ENCODE data around the gene NTSR1.

Gene NTSR1

DNA sequence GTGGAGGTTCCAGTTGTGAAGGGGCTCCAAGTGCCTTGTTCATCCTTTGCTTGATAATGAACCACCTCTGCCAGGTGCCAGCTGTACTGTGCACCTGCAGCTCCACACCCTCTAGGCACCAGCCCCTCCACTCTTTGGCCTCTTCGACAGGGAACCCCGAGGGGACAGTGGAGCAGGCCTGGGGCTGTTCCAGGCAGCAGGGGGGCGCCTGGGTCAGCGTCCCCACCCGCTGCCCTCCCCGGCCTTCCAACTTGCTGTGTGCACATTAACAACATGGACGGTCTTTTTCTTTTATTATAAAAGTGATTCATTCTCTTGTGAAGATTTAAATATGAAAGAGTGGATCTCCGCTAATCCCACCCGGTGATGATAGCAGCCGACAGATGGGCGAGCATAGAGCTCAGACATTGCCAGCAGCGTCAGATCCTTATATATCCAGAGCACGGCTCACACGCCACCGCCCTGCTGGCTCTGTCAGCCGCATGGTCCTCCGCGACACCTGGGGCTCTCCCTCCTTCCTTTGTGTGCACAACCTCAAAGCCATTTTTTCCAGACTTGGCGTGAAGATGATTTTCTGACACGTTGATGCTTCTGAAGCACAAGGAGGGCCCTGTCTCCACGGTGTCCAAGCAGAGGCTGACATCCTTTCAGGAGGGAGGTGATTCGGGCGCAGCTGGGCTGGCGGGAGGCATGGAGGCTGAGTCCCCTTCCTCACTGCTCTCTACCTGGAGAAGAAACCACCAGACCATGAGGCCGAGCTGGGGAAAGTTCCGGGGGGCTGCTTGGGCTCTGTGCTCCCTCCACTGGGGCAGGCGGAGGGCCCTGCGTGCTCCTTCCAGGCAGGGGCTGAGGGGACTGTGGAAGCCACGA, 65.4 kb downstream of the NTSR1 start:
- DNase-seq: no peak

DNA sequence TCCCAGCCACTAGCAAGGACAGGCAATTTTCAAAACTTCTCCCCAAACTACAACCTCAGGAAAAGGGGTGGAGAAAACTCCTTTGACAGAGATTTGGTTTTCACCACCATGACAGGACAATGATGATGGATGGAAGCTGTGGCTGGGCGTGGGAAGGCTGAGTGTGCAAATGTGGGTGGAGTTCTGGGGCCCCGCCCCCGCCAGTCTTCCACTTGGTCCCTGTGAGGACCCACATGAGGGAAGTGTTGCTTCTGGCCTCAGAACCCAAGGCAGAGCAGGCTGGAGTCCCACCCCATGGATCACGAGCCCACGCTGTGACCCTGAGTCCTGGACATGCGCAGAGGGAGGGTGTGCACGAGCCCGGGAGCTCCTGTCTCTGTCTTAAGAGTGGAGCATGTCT, 66.1 kb downstream of the NTSR1 start:
- DNase-seq: no peak

DNA sequence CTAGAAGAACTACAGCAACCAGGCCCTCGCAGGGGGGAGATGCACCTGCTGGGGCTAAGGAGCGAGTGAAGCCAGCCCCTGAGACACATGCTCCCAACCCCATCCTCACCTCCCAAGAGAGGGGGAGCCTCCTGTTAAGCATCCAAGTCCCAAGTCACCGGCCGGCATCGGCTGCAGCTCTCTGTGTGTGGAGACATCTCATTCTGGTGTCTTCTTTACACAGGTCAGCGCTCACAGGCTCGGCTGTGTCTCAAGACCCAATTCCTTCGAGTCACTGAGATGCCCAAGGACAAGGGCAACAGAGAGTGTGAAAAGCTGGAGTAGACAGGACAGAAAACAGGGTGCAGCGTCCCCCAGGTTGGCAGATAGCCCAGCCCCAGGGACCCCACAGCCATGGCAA, 66.6 kb downstream of the NTSR1 start:
- DNase-seq: no peak

DNA sequence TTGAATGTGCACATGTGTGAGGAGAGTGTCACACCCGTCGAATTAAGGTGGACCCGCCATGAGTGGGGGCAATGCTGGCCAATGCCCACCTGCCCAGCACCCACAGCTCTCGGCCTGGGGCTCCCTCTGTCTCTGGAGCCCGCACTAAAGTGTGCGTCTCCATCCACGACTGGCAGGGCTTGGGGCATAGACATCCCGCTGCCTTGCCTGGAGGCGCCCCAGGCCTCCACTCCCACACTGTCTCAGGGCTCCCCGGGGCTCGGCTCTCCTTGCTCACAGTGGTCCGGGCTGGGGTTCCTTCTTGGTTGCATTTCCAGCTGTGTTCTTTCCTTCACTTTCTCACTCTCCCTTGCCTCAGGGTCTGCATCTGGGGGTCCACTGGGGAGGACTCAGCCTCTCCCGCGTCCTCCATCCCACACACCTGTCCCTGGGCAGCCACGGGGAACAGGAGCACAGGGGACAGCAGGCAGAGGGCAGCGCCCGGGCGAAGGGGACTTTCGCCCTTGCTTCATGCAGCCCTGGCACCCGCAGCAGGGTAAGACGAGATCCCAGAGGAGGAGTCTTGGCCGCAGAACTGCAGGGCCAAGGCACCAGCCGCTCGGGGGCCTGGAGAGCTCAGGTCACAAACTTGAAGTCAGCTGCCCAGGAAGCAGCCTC, 67.5 kb downstream of the NTSR1 start:
- no peak for DNase-seq

DNA sequence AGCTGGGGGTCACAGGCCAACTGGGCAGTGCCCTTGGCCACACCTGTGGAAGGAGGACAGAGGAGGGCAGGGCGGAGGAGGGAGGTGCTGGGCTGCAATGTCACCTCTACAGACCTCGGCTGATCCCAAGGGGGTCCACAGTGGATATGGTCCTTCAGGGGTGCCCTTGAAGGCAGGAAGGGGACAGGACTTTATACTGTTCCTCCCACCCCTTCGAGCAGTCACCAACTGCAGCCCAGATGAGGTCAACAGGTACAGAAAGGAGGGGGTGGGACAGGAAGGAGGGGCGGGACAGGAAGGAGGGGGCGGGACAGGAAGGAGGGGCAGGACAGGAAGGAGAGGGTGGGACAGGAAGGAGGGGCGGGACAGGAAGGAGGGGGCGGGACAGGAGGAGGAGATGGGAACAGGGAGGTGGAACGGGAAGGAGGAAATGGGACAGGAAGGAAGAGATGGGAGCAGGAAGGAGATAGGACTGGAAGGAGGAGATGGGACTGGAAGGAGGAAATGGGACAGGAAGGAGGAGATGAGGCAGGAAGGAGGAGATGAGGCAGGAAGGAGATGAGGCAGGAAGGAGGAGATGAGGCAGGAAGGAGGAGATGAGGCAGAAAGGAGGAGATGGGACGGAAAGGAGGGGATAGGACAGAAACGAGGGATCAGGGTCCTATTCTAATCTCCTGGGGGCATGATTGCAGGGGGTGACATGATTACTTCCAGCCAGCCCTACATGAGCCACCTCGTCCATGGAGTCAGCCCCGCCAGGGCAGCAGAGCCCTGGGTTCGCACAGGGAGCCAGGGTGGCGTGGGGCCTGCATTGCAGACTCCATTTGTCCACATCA, 68.3 kb downstream of the NTSR1 start:
- DNase-seq: no peak

DNA sequence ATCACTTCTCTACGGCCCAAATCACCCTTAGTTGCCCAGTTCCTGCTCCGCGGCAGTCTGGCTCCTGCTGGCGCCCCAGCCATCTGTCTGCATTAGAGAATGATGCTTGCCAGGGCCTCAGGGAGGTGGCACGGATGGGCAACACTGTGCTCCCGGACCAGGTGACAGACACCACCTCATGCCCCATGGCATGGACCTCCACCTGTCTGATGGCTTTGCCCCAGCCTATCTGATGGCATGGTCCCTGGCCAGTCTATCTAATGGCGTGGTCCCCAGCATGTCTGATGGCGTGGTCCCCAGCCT, 68.8 kb downstream of the NTSR1 start:
- DNase-seq: no peak

DNA sequence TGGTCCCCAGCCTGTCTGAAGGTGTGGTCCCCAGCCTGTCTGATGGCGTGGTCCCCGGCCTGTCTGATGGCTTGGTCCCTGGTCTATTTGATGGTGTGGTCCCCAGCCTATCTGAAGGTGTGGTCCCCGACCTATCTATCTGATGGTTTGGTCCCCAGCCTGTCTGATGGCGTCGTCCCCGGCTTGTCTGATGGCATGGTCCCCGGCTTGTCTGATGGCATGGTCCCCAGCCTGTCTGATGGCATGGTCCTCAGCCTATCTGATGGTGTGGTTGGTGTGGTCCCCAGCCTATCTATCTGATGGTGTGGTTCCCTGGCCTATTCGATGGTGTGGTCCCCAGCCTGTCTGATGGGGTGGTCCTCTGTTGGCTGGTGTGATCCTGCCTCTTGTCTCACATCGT, 69.4 kb downstream of the NTSR1 start:
- no peak for DNase-seq

DNA sequence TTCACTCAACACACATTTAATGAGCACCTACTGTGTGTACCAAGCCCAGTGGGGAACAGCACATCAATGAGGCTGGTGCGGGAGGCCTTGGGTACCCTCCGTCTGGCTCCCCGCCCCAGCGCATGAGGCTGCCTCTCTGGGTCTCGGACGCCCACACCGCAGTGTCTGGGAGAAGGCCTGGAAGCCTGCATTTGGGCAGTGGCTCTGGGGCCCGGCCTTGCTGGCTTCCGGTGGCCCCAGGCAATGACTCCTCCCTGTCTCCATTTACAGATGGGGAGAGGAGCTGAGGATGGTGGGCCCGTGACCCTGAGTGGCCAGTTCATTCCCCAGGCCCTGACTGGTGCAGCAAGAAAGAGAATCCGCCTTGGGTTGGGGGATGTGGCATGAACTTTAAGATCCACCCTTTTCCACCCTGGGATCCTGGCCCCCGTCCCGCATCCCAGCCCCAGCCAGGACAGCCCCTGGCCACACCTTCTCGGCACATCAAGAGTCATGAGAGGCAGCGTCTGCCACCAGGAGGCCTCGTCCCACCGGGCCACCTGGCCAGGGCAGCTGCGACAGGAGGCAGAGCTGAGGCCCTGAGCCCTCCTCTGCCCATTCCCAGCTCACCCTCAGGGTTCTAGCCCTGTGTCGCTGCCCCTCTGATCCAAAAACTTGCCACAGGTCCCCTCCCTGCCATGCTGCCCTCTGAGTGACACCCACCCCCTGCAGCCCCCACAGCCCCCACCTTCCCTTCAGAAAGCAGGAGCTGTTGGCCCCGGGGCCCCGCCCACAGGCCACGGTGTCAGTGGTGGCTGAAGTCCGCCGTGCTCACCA, 70.2 kb downstream of the NTSR1 start:
- no peak for DNase-seq

DNA sequence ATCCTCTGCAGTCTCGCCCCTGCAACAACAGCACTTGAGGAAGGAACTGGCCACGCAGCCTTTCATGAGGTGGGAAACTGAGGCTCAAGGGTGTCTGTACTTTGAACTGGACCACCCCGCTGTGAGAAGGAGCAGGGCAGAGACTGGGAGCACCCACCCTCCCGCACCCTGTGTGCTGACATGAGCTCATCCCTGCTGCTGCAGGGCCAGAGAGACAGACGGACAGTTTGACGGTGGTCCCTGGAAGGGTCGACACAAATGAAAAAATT, 70.7 kb downstream of the NTSR1 start:
- no peak for DNase-seq

DNA sequence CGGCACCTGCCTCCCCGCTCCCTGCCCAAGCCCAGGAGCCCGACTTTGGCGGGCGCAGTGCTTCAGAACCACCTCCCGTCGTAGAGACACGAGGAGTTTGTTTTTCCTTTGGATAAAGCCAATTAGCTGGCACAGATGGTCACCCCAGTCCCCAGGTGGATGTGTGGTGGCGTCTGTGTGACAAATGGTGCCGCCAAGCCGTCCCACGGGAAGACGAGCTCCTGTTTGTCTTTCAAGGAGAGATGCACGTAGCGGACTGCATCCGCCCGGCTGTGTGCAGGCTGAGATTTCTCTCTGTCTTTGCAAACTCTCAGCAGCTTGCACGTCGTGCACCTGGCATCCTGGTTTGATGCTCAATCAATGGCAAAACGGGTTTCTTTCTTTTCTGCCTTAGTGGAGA, 71.6 kb downstream of the NTSR1 start:
- no peak for DNase-seq

DNA sequence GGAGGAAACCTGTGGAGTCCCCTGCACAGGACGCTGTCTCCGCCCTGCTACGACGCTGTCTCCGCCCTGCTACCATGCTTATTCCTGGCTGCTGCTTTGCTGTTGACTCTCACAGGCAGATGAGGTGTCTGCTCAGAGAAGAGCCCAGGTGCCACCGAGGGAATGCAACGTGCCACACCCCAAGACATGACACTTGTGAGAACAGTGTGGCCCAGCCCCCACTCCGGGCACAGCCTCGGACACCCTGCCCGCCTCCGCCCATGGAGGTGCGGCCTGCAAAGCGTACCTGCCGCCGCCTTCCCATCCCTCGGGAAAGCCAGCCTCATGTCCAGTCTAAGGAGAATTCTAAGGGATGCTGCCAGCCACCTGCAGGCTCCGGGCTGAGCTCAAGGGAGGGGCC, 72.1 kb downstream of the NTSR1 start:
- no peak for DNase-seq

DNA sequence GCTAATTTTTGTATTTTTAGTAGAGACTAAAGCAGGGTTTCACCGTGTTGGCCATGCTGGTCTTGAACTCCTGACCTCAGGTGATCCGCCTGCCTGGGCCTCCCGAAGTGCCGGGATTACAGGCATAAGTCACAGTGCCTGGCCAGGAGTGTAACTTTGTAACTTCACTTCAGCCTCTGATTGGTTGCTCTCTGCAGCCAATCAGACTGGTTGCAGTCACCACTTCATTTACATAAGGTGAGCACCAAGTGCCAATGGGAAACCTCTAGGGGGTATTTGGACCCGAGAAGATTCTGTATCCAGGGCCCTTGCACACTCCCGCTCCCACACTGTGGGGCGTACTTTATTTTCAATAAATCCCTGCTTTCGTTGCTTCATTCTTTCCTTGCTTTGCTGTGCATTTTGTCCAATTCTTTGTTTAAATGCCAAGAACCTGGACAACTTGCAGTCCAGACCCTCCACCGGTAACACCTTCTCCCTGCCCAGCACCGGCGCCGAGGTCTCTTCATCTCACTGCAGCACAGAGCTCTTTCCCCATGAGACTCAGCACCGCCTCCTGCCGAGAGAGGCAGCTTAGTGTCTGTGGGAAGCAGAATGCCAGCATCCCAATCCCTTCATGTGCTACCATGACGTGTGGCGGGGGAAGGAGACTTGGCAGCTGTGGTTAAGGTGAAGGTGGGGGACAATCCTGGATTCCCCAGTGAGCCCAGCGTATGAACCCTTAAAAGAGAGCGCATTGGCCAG, 73.7 kb downstream of the NTSR1 start:
- no peak for DNase-seq

DNA sequence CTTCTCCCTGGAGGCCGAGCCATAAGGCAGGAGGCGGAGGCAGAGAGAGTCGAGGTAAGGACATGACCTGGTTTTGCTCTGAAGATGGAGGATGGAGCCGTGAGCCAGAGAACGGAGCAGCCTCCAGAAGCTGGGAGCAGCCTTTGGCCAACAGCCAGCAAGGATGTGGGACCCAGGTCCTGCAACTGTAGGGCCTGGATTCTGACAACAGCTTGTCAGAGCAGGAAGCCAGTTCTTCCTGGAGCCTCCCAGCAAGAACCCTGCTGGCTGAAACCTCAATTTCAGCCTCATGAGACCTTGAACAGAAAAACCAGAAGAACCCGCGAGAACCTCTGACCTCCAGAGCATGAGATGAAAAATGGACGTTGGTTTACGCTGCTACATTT, 74.2 kb downstream of the NTSR1 start:
- no peak for DNase-seq

DNA sequence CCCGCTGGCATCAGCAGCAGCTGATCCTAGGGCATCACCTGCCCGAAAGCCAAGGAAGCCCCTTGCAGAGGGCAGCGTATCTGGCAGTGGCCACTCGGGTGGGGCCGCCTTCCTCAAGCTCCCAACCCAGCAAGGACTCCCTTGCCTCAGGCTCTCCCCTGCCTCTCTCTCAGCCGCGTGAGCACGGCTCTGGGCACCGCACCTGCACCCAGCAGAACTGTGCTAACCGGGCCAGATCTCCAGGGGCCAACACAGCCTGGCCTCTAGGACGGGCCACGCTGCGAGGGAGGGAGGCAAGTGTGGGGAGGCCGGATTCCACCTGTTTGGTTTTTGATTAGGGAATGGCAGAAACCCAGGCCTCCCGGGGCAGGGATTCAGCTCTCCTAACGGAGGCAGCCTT, 75.9 kb downstream of the NTSR1 start:
- DNase-seq: no peak

DNA sequence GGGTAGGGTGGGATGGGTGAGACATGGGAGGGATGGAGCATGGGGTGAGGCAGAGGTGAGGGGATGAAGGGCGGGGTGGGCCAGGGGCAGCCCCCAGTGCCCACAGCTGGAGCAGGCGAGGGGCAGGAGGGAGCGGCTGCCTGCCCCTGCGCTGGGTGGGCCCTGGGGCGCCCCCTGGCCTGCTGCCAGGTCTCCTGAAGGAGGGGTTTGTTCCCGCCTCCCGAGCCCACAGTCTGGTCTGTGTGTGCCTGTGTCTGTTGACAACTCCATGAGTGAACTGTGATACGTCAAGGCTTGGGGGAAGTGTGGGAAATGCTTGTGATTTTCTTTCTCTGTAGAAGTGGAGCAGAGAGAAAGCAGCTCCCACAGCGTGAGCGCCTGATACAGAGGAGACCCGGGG, 76.8 kb downstream of the NTSR1 start:
- DNase-seq: no peak

DNA sequence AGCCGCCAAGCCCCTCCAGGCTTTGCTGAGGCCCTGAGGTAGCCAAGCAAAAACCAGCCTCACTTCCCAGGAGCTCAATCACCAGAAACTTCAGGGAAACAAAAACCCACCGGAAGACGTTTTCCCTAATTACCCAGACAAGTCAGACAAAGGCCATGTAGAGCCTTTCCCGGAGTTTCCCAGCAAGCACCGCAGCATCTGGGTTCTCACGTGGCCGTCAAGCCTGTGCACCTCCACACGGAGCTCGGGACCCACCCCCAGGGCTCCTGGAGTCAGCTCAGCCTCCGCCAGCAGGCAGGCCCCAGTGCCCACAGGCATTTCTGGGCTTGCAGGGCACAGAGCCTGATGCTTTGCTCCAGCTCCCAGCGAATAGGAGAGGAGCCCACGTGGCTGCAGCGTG, 77.5 kb downstream of the NTSR1 start:
- no peak for DNase-seq

DNA sequence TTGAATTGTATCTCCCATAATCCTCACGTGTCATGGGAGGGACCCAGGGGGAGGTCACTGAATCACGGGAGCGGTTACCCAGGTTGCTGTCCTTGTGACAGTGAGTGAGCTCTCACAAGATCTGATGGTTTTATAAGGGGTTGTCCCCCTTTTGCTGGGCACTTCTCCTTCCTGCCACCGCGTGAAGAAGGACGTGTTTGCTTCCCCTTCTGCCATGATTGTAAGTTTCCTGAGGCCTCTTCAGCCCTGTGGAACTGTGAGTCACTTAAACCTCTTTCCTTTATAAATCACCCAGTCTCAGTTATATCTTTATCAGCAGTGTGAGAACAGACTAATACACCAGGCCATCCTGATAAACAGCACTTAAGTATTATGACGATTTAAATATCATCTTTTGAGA, 78.7 kb downstream of the NTSR1 start:
- DNase-seq: no peak

DNA sequence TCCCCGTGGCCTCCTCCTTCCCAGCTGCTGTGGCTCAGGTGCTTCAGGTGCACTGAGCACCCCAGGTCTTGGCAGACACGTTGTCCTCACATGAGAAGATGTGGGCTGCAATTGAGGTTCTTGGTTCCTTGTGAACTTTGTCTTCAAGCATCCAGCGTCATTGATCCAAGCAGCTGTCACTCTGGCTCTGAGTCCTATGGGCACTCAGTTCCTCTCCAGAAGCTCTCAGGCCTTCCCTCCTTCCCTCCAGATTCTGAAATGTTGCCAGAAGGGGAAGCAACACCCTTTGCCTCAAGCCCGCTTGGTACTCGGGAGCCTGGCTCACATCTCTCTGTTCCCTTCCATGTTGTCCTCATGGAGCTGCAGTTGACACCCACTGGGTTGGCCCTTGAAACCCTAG, 79.2 kb downstream of the NTSR1 start:
- DNase-seq: no peak

DNA sequence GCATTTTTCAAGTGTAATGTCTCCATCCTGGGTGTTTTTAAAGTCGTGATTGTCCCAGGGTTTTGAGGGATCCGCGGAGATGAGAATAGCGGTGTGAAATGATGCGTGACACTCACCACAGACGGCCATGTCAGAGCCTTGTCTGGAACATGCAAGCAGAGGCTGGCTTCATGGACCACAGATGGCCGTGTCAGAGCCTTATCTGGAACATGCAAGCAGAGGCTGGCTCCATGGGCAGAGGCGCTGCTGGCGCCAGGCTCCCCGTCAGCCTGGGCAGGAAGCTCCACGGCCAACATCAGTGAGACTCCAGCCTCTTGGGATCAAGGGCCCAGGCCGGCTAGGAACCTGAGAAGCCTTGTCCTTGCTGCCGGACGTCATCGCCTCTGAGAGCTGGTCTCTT, 80.0 kb downstream of the NTSR1 start:
- no peak for DNase-seq

DNA sequence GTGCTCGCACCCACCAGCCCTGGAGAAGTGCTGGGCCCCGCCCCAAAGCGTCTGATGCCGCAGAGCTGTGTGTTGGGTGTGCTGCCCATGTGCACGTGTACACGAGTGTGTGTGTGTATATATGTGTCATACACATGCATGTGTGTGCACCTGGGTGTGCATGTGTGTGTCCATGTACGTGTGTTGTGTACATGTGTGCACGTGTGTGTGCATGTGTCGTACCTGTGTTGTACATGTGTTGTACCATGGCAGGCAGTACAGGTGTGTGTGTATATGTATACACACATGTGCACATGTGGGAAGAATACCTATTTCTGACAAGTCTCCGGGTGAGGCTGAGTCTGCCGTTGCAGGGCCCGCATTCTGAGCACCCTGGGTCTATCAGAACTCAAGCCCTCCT, 81.4 kb downstream of the NTSR1 start:
- no peak for DNase-seq

DNA sequence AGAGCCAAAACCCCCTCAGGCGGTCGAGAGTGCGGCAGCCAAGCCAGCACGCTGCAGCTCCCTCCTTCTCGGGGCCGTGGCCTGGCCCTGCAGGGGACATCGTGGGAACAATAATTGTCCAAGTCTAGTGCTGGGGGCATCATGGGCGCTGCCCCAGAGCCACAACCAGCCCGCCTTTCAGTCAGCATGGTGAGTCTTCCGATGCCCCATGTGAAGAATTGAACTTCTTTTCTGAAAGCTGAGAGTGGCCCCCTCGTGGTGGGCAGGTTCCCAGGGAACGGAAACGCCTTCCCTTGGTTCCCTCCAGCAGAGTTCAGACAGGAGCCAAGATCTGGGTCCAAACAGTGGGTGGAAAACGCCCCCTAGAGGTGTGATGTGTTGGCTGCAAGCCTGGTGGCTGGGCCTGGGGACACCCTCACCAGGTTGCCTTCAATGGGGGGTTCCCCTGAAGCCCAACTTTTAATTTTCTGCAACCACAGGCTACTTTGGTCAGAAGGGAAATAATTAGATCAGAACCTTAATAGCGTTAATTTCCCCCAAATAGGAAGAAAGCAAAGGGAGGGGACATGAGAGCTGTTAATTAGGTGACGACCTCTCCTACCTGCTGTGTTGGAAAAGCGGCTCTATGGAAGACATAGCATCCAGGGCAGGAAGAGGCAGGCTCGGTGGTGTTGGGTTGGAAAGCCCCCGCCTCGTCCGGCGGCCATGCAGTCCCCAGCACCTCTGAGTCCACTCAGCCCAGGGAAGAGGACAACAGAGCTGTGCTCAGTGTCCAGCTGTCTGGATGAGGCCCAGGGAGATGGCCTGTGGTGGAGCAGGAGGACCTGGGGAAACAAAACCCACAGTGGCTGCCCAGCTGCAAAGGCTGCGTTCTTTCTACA, 82.9 kb downstream of the NTSR1 start:
- peak; percentile 90 for DNase-seq
